NCI-H82 treated with DMSO at 0.1 percent for 48 hours (cell line): ENCODE measurements around the gene TENM3.
"Not testable (repeated sequence)": the region's sequence is repeated elsewhere in the genome, so short reads cannot be mapped to it uniquely, and the experiment has no call there.

ENCODE experiments used
- DNase-seq: peaks from one replicate; lab custom pipeline; 2025; ENCODE audit not compliant: unreplicated experiment; lab: John Stamatoyannopoulos, UW

The TENM3 gene

DNA sequence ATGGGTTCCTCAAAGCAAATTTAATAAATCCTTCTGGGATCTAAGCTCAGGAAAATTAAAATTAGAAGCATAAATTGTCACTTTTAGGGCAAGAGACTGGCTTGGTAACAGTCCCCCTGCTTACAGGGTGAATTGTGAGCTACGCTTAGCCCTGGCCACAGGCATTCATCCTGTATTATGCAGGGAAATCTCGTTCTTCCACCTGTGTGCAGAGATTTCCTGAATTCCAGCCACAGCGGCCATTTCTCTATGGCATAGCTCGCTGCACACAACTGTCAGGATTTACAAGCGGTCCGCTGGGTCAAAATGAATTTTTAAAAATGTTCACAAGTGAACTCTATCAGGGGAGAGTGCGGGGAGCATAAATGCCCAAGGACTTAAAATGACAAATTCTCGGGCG, 562.1 kb downstream of the TENM3 start:
- no peak for DNase-seq

DNA sequence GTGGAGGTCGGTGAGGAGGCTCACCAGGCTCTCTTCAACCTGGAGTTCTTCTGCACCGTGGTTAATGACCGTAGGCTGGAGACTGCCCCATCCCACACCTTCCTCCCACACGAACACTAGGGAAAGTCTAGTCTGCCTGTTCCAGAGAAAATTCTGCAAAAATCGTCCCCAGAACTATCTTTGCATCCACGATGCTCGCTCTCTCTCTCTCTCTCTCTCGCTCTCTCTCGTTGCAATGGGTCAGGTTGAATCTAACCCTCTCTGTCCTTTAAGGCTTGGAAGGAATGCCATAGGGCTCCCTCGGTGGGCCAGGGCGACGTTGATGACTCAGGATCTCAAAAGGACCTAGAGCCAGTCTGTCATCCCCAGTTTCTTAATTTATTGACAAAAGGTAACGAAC, 562.5 kb downstream of the TENM3 start:
- DNase-seq: no peak

DNA sequence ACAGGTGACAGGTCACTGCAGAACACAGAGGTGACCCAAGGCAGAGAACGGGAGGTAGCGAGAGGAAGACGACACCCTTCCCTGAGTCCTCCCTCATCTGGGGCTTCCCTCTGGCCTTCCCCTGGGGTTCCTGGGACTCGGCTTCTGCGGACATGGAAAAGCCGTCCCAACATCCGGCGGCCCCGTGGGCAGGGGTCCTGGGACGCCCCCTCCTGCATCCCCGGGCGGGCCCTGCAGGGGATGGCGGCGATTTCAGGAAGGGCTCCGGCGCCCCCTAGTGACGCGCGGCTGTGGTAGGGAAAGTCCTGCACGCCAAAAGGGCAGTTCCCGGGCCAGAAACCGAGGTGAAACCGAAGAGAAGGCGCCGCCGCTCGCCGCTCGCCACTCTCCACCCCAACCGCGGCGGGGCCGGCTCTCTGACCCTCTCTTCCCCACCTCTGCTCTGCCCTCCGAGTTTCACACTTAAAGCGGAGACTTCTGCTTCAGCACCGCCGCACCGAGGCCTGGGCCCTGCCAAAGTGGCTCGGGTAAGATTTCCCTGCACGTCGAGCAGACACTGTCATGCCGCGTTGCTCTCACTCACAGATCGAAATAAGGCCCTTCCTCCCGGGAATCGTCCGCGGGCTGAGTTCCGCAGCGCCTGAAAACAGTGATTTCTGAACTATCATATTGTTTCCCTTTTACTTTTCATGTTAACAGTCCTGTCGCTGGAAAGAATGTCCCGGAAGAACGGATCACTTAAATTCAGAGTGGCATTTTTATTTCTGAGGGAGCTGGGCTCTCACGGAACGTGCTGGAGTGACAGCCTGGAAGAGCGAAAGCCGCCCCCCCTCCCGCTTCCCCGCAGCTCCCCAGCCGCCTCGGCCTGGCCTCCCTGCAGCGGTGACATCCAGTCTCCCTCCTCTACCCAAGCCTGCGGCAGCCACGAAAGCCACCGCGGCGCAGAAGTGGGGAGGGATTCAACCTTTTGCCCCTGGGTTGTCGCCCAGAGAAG, 563.4 kb downstream of the TENM3 start:
- DNase-seq: peak; percentile 30

DNA sequence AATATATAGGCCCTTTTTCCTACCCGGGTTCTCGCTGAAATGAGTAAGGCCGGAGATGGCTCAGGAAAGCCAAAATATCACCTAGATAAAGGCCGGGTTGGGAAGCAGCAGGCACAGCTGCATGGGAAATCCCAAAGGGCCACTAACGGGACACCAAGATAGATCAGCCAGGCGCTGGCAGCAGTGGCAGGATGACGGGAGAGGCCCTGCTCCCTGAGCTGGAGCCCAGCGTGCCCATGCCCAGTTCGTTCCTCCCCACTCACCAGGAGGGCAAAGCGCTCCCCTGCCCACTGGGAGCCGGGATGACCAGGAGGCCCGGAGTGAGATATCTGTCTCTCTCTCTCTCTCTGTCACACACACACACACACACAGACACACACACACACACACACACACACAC, 564.1 kb downstream of the TENM3 start:
- DNase-seq: no peak

DNA sequence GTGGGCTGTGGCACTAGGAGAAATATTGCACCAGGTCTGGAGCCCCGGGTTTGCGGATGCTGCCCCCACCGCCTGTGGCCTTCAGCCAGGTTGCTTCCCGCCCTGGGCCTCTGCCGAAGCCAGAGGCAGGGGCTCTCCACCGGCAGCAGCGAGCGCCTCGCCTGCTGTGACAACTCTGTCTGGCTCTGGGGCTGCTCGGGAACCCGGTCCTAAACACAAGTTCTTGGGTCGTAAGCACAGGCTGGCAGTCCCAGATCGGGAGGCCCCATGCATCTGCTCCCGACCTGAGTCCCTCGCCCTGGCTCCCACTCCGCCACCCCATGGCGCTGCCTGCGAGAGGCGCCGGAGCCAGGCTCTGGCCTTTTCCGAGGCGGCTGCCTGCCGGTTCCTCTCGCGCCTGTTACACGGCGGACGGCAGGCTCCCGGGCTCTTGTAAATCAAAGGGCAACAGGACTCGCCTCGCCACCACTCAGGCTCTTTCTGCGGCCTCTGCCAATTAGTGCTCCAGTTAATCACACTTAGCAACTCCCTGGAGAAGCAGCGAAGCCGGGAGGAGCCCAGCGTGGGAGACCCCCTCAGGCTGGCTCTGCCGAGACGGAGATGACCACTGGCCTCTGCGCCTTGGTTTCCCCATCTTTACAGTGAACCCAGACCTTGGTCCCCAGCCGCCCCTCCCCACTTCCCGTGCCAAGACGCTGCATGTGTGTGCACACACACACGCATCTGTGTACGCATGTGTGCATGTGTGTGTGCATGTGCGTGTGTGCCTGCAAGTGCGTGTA, 564.8 kb downstream of the TENM3 start:
- no peak for DNase-seq

DNA sequence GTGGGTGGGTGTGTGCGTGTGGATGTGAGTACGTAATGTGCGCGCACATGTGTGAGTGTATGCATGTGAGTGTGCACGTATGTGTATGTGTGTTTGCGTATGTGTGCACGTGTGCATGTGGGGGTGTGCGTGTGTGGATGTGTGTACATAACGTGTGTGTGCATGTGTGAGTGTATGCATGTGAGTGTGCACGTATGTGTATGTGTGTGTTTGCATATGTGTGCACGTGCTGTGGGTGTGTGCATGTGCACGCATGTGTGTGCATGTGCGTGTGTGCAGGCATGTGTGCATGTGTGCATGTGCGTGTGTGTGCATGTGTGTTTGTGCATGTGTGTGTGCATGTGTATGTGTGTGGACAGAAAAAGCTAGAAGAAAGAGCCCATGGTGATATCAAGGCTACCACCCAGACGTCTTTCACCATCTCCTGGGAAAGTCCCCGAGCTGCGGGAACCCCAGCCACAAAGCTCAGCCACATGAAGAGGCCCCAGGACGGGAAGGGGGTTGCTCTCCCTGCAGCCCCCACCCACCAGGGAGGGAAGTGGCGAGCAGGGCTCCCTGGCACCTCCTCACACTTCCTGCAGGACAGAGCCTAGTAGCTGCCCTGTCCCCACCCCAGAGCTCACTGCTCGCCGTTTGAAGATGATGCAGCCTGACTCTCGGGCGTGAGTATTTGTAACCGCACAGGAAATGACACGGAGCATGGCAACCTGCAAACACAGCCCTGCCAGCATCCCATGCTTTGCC, 565.6 kb downstream of the TENM3 start:
- no peak for DNase-seq

DNA sequence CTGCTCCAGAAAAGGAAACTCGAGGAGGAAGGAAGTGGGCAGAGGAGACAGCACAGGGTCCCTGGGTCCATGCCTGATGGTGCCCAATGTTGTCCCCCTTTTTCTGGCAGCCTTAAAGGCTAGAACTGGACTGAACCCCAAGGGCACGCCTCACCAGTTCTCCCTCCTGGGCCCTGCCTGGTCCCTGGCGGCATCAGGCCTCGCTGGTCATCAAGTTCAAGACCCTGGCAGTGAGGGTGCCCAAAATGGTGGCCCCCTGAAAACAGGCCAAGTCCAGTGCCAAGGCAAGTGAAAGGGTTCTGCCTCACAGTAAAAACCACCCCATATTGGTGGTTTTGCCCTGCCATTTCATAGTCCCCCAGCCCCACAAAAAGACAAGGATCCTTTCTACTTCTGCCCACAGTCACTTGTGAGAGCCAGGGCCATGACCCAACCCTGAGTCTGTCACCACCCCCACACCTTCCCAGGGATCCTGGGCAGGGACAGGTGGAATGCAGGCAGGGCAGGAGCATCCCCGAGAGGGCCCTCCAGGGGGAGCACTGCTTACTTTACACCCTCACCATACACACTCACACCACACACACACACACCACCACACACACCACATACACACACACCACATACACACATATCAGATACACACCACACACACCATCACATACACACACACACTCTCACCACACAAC, 566.4 kb downstream of the TENM3 start:
- no peak for DNase-seq

DNA sequence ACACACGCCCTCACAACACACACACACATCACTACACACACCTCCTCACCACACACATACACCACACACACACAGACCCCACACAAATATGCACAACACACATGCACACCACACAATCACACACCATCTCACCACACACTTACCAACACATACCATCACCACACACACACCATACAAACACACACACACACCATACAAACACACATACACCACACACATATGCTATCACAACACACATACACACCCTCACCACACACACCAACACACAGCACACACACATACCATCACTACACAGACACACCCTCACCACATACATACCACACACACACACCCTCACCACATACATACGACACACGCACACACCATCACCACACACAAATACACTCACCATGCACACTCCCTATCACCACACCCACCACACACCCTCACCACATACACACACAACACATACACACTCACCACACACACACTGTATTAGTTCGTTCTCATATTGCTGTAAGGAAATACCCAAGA, 567.0 kb downstream of the TENM3 start:
- no peak for DNase-seq

DNA sequence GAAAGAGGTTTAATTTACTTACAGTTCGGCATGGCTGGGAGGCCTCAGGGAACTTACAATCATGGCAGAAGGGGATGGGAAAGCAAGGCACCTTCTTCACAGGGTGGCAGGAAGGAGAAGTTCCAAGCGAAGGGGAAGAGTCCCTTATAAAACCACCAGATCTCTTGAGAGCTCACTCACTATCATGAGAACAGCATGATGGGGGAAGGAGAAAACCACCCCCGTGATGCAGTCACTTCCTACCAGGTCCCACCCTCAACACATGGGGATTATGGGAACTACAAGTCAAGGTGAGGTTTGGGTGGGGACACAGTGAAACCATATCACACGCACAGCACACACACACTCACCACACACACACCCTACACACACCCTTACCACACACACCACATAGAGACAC, 569.7 kb downstream of the TENM3 start:
- no peak for DNase-seq

DNA sequence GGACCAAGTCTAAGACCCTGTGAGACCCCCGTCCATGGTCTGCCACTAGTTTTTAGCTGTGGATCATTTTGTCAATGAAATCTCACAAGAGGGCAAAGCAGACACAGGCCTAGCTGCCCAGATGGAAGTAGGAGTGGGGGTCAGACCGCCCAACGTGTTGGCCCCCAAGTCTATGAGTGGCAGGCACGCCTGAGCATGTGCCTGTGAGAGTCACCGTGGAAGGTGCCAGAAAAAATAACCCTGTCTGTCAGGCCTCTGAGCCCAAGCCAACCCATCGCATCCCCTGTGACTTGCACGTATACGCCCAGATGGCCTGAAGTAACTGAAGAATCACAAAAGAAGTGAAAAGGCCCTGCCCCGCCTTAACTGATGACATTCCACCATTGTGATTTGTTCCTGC, 570.9 kb downstream of the TENM3 start:
- DNase-seq: not testable (repeated sequence)

DNA sequence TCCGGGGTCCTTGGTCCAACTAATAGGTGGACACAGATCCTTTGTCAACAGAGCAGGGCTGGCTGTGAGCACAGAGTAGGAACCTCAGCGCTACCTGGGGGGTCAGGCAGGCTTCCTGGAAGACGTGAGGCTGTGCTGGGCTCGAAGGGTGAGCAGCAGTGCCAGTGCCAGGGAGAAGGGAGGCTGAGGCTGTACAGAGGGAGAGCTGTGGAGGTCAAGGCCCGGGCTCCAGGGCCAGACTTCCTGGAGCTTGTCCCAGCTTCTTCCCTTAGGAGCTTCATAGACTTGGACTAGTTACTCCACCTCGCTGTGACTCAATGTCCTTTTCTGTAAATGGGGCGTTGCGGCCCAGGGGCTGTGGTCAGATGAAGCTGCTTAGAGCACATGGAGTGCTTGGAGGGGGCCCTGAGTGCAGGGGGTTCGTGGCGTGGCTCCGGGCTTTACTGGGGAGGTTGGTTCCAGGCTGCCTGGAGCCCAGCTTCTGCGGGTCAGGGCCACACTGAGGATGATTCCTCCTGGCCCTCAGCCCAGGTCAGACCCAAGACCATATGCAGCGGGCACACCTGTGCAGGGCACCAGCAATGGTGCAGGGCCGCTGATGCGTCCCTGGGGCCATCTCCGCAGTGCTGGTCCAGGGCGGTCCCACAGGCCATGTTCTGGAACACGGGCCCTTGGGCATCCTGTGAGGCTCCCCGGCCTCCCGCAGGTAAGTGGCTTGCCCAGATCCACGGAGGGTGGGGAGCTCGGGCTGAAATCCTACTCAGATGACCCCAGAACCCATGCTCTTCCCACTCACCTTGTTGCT, 575.9 kb downstream of the TENM3 start:
- DNase-seq: no peak

DNA sequence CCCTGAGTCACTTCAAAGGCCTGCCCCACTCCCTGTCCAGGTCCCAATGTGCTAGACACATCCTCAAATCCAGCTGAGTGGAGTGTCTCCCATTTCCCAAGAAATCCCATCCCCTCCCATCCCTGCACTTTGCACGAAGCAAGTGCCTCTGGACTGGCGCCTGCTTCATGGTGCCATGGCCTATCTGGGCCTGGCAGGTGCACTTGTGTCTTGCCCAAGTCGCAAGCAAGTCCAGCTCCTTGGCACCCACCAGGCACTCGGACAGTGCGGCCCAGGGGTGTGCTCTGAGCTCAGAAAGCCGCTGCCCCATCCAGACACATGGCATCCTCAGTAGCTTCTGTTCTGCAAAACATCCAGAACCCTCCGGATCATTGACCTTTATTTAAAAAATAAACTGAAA, 576.5 kb downstream of the TENM3 start:
- no peak for DNase-seq

DNA sequence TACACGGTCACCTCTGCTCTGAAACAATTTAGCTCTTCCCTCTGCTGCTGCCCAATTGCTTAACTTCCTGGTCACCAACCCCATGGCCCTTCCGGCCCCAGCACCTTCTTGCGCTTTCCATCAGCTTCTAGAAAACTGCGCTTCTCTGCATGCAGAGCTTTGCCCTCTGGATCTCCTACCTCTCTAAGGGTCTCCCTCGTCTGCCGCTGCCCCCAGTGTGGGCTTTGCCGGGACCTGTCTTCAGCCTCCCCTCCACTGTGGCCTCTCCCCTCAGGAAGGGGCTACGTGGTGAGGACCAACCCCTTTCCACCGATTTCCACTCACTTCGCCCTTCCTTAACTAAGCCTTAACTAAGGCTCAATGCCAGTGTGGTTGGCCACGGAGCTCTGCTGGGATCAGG, 579.4 kb downstream of the TENM3 start:
- DNase-seq: no peak

DNA sequence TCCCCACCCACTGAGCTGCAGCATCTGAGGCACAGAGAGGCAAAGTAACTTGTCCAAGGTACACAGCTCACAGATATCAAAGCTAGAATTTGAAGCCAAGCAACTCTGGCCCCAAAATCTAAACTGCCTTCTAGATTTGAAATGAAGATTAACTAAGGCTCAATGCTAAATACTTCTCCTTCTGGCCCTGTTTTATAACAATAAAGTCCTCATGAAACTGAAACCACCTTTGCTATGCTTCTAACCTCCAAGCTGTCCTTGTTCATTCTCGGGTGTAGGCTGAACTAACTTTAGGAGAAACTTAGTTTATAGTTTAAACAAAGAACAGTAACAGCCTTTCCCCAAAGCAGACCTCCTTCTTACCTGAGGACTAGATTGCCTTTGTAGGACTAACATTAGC, 580.4 kb downstream of the TENM3 start:
- DNase-seq: no peak

DNA sequence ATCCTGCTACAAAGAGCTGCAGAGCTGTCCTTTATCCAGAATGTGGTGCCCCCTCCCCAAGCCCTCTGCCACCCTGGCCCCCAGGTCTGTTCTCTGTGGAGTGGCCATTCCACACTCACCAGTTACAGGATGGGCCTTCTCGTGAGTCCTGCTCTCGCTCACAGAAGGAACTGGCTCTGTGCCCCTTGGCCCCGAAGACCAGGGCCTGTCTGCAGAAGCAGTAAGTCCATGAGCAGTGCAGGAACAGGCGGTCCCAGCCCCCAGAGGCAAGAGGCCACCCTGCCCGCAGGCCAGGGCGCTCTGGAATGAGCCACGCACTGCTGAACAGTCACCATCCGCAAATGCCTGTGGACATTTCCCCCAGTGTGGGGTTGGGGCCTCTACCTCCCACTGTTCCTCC, 581.8 kb downstream of the TENM3 start:
- no peak for DNase-seq

DNA sequence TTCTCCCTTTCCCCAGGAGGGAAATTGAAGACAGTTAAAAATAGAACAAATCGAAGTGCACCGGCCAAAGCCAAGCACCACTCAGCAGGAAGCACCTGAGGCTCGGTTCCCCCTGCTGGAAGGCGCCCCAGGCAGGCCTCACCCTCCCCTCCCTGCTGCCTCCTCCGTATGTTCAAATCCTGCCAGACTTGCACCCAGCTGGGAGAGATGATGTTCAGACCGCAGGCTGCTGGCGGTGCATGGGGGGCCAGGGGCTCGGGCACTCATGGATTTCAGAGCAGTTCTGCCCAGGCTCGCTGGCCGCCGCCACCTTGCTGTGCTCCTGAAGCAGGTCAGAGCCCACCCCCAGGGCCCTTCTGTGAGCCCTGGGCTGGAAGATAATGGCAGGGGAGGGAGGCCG, 582.6 kb downstream of the TENM3 start:
- DNase-seq: no peak

DNA sequence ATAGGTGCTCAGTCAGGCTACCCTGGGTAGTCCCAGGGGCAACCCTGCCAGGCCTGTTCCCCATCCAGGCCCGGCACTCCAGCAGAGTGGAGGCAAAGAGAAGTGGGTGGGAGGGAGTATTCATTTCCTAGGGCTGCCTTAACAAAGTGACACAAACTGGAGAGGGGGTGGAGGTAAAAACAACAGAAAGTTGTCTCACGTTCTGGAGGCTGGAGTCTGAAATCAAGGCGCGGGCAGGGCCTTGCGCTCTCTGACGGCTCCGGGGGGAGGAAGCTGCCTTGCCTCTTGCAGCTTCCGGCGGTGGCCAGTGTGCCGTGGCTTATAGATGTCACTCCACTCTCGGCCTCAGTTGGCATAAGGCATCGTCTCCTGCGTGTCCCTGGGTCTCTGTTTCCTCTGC, 583.2 kb downstream of the TENM3 start:
- no peak for DNase-seq

DNA sequence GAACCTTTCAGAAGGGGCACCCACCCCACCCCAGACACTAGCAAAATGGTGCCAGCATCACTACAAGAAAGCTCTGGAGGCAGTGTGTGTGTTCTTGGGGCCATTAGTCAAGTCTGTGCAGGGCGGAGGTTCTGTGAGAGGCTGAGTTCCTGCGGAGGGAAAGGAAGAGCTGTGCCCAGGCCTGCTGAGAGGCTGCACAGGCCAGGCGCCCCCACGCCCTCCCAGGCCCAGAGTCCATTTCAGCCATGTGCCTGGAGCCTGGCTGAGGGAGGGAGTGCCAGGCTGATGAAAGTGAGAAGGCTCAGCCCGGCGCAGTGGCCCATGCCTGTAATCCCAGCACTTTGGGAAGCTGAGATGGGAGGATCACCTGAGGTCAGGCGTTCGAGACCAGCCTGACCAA, 584.0 kb downstream of the TENM3 start:
- no peak for DNase-seq

DNA sequence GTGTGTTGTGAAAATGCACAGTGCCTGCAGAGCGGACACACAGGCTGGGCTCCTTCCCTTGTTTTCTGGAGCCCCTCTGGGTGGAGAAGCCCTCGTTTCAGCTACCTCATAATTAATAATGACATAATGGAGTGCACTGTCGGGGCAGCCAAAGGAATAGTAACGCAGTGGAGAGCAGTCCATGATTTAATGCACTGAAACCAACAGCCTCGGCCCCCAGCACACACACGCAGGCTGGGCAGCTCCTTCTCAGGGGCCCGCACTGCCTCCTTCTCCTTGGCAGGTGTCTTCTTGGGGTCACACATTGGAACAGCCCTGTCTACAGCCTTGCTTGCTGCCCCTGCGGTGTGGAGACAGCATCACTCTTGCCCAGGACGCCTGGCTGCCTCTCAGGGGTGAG, 584.8 kb downstream of the TENM3 start:
- no peak for DNase-seq
